GM12878 (cell line): ENCODE results near the gene GMPR2. TPM values are rescaled to one million over a fixed set of nuclear protein-coding genes. Genes with fewer than 3 reads are reported as not detected.

ENCODE experiments used
- ATAC-seq: fragments of 200-7000 bp; cut with Tn5 transposase; 3 replicates; pipeline ENCODE4 v1.9.1; 2020; ENCODE audit warnings: mild to moderate bottlenecking, moderate library complexity
- BruUV-seq: library from RNA; stranded (reverse); fragments of 400-500 nt; replicated peaks from 2 replicates; lab custom pipeline; 2021; lab: Mats Ljungman, UMichigan
- CTCF ChIA-PET: fragments of 300-600 bp; sonication (Branson Sonifier 250); formaldehyde crosslinking; extraction: SDS; loops from one replicate; lab custom pipeline; 2021; ENCODE audit warnings: inconsistent platforms; lab: Yijun Ruan, JAX
- POLR2A ChIA-PET: fragments of 350-600 bp; formaldehyde crosslinking; extraction: SDS; loops from one replicate; lab custom pipeline; 2021; ENCODE audit warnings: inconsistent platforms; lab: Charles Lee
- RAD21 ChIA-PET: fragments of 300-600 bp; sonication (Branson Sonifier 250); formaldehyde crosslinking; loops from one replicate; lab custom pipeline; 2023; ENCODE audit warnings: antibody characterized with exemption; ENCODE audit not compliant: unreplicated experiment; lab: Charles Lee
- SMC1A ChIA-PET: fragments of 300-600 bp; sonication (Branson Sonifier 250); formaldehyde crosslinking; loops from one replicate; lab custom pipeline; 2023; ENCODE audit not compliant: unreplicated experiment, uncharacterized antibody; lab: Charles Lee
- DNase-seq: peaks from one replicate; pipeline ENCODE4 v3.0.0-alpha.2; 2011; ENCODE audit warnings: low read depth, low spot score
- FAIRE-seq: peaks from 3 replicates; lab custom pipeline; 2011; peaks lifted over from hg19 to GRCh38; lab: Jason Lieb, UNC
- H2AFZ ChIP-seq: 2 replicates; pipeline ENCODE4 v1.6.0; 2011; ENCODE audit warnings: low read depth, low read length, control low read depth; ENCODE audit not compliant: control insufficient read depth
- H3K27ac ChIP-seq: 2 replicates; pipeline ENCODE4 v1.5.1; 2011; ENCODE audit warnings: control low read depth; ENCODE audit not compliant: control insufficient read depth, insufficient read depth
- H3K27me3 ChIP-seq, 2 experiments: replicated peaks in 1 of 2; 2 replicates each; pipeline versions ENCODE4 v1.6.0 to v1.6.1; 2011; ENCODE audit warnings: low read length in 1 of 2; ENCODE audit not compliant: control insufficient read depth in 2 of 2, insufficient read depth in 2 of 2
- H3K36me3 ChIP-seq, 2 experiments: 2 replicates each; pipeline ENCODE4 v1.5.1; 2011; ENCODE audit warnings: low read length in 1 of 2; ENCODE audit not compliant: control insufficient read depth in 2 of 2, insufficient read depth in 2 of 2
- H3K4me1 ChIP-seq: 2 replicates; pipeline ENCODE4 v1.6.1; 2011; ENCODE audit warnings: mild to moderate bottlenecking, low read length, moderate library complexity, mixed read lengths; ENCODE audit not compliant: control insufficient read depth, insufficient read depth
- H3K4me2 ChIP-seq: 2 replicates; pipeline ENCODE4 v1.6.0; 2011; ENCODE audit warnings: control low read depth; ENCODE audit not compliant: control insufficient read depth, insufficient read depth
- H3K4me3 ChIP-seq: fragments of 200-600 bp; sonication (generic); 2 replicates; pipeline ENCODE4 v1.5.1; 2016
- H3K79me2 ChIP-seq: 2 replicates; pipeline ENCODE4 v1.6.0; 2011; ENCODE audit warnings: low read length; ENCODE audit not compliant: control insufficient read depth, insufficient read depth
- H3K9ac ChIP-seq: 2 replicates; pipeline ENCODE4 v1.8.0; 2011; ENCODE audit warnings: low read length, control low read depth, mixed read lengths; ENCODE audit not compliant: control insufficient read depth, insufficient read depth
- H3K9me3 ChIP-seq: replicated peaks from 3 replicates; pipeline ENCODE4 v1.5.1; 2011; ENCODE audit warnings: mild to moderate bottlenecking, low read length; ENCODE audit not compliant: control insufficient read depth, insufficient read depth
- H4K20me1 ChIP-seq: 2 replicates; pipeline ENCODE4 v1.6.0; 2011; ENCODE audit not compliant: control insufficient read depth, insufficient read depth
- ESRRA ChIP-seq: IDR thresholded peaks from 2 replicates; pipeline ENCODE4 v1.6.1; 2012; ENCODE audit warnings: mild to moderate bottlenecking, low read length, improper control_type of control experiment
- HDAC2 ChIP-seq: fragments of 200-600 bp; sonication (generic); IDR thresholded peaks from 2 replicates; pipeline ENCODE4 v1.6.1; 2017
- LARP7 ChIP-seq: fragments of 450-650 bp; IDR thresholded peaks from 2 replicates; pipeline ENCODE4 v1.6.1; 2017; ENCODE audit warnings: mild to moderate bottlenecking
- MEF2B ChIP-seq: fragments of 450-650 bp; IDR thresholded peaks from 2 replicates; pipeline ENCODE4 v1.6.1; 2018; ENCODE audit warnings: mild to moderate bottlenecking, moderate library complexity; ENCODE audit not compliant: partially characterized antibody, poor library complexity, severe bottlenecking
- MTA3 ChIP-seq: IDR thresholded peaks from 2 replicates; pipeline ENCODE4 v1.6.1; 2012; ENCODE audit warnings: low read length, inconsistent platforms, borderline replicate concordance
- MYC ChIP-seq: IDR thresholded peaks from 2 replicates; pipeline ENCODE4 v1.6.1; 2011; ENCODE audit warnings: mild to moderate bottlenecking, low read length, moderate library complexity, inconsistent platforms; ENCODE audit not compliant: insufficient read depth, insufficient replicate concordance, insufficient read length, severe bottlenecking
- RAD21 ChIP-seq: IDR thresholded peaks from 2 replicates; pipeline ENCODE4 v1.6.1; 2011; ENCODE audit warnings: mild to moderate bottlenecking, low read depth, low read length, moderate library complexity; ENCODE audit not compliant: insufficient read depth
- SUZ12 ChIP-seq: fragments of 200-600 bp; sonication (generic); IDR thresholded peaks from one replicate; pipeline ENCODE4 v1.6.1; 2018; ENCODE audit warnings: antibody characterized with exemption, mild to moderate bottlenecking; ENCODE audit not compliant: unreplicated experiment
- WGBS: methylation state at CpG from one replicate; pipeline ENCODE4 v1.1.6; 2016; ENCODE audit warnings: low lambda C conversion rate; ENCODE audit not compliant: insufficient replicate concordance, insufficient coverage; ENCODE audit errors: missing lambda C conversion rate; 5-methylcytosine and 5-hydroxymethylcytosine counted together
- in situ Hi-C: fragments of 300-500 bp; cut with MboI; formaldehyde crosslinking; loops from 9 replicates; pipeline ENCODE4 v1.14.3; 2018; ENCODE audit warnings: mixed read lengths
- intact Hi-C: fragments of 100-400 bp; cut with micrococcal nuclease; formaldehyde crosslinking; loops from one replicate; pipeline ENCODE4 v1.14.2; 2022; ENCODE audit not compliant: unreplicated experiment
- polyA plus RNA-seq, 11 experiments: library from polyadenylated mRNA; depleted of rRNA in 4 of 11; unstranded in 6 of 11; stranded (reverse) in 5 of 11; fragments of >200 nt; fragmentation: Nextera tagmentation in 4 of 11; fragmentation: Illumina TruSeq in 1 of 11; extraction: Ambion mirVana in 4 of 11; extraction: Trizol in 1 of 11; gene quantifications; 1 replicate in 1 of 11; 2 replicates in 10 of 11; pipeline versions ENCODE4 v1.2.1 to v1.2.3, GENCODE V29; 2011 to 2016; ENCODE audit warnings: inconsistent platforms in 2 of 11, missing spikeins in 2 of 11, low read depth in 1 of 11
- total RNA-seq, 4 experiments: library from RNA; depleted of rRNA in 3 of 4; stranded (reverse); fragments of >200 nt in 3 of 4; fragmentation: Illumina TruSeq in 1 of 4; extraction: Trizol in 1 of 4; gene quantifications; 2 replicates each; pipeline versions ENCODE4 v1.2.1 to v1.2.3, GENCODE V29; 2013 to 2021
- TF ChIP-seq, protein P1 (sequence below): IDR thresholded peaks from 2 replicates; pipeline ENCODE4 v1.6.1; 2011; ENCODE audit warnings: borderline replicate concordance, low read depth, mild to moderate bottlenecking, moderate library complexity, mixed read lengths, low read length; ENCODE audit not compliant: insufficient read depth; ENCODE audit errors: extremely low read length
- TF ChIP-seq, protein P2 (sequence below): fragments of 450-650 bp; IDR thresholded peaks from 2 replicates; pipeline ENCODE4 v1.6.1; 2017; ENCODE audit warnings: borderline replicate concordance

Gene GMPR2
- total and polyA plus RNA-seq, 10 of the 15 experiments (the other 5 are each of a cell fraction or from before 2014, with no cell fraction given): 55.1 to 80.3 (median 61.5) TPM

DNA sequence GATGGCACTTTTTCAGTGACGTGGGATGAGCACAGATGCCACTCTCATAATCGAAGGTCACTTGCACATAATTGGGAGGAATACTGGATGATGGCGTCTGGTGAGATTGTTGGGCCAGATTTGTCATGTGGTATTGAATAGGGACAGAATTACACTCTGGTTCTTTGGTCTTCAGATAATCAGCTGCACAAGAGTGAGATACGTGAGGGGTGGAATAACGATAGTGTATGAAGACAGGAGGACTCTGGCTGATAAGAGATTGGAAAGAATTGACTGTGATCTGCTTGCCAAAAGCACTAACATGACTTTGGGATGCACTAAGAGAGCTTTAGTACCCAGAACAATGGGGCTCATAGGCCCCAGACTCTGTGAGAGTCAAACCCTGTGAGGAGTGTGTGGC, 45.7 kb downstream of the GMPR2 start:
- CTCF ChIA-PET: interaction anchor here (3.3 to 17.1 kb wide), 4 partner anchors 8 to 33 kb away, joined by 20 to 269 read pairs (median 148); partner anchors contain the start of genes CIDEB, DHRS1, NOP9 and RABGGTA
- FAIRE-seq: no peak
- POLR2A ChIA-PET: interaction anchor here (1.0 to 3.0 kb wide), 5 partner anchors 19 to 153 kb away, joined by 3 to 15 read pairs (median 4); partner anchors contain the start of gene TINF2

More for the DNA sequence above, 45.7 kb downstream of the GMPR2 start:
- no peak overlapping the region for H2AFZ ChIP-seq
- no peak for TF ChIP-seq LARP7
- no peak for TF ChIP-seq SUZ12
- no peak for TF ChIP-seq RAD21
- no peak for TF ChIP-seq MEF2B
- no peak for TF ChIP-seq MTA3
- TF ChIP-seq, protein P1, sequence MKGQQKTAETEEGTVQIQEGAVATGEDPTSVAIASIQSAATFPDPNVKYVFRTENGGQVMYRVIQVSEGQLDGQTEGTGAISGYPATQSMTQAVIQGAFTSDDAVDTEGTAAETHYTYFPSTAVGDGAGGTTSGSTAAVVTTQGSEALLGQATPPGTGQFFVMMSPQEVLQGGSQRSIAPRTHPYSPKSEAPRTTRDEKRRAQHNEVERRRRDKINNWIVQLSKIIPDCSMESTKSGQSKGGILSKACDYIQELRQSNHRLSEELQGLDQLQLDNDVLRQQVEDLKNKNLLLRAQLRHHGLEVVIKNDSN: no peak
- TF ChIP-seq HDAC2: no peak
- TF ChIP-seq, protein P2, sequence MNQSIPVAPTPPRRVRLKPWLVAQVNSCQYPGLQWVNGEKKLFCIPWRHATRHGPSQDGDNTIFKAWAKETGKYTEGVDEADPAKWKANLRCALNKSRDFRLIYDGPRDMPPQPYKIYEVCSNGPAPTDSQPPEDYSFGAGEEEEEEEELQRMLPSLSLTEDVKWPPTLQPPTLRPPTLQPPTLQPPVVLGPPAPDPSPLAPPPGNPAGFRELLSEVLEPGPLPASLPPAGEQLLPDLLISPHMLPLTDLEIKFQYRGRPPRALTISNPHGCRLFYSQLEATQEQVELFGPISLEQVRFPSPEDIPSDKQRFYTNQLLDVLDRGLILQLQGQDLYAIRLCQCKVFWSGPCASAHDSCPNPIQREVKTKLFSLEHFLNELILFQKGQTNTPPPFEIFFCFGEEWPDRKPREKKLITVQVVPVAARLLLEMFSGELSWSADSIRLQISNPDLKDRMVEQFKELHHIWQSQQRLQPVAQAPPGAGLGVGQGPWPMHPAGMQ: no peak
- no peak for TF ChIP-seq MYC
- no peak for TF ChIP-seq ESRRA
- H3K4me3 ChIP-seq: no peak overlapping the region
- H3K27ac ChIP-seq: peak overlapping the region; percentile 53; the same call in 1 of the 2 replicates
- H3K4me2 ChIP-seq: no peak overlapping the region
- H3K4me1 ChIP-seq: peaks cover 49% of the 10 kb centered on the region
- no peaks in the 10 kb centered on the region for H3K27me3 ChIP-seq
- no peaks in the 10 kb centered on the region for H4K20me1 ChIP-seq
- 96% methylated on average over 5 of the region's 5 CpGs for WGBS
- DNase-seq (no peak), ATAC-seq (no peak)
- intact Hi-C loops: no loop called here
- H3K79me2 ChIP-seq: peaks cover 2% of the 10 kb centered on the region; the same call in 1 of the 2 replicates
- no peaks in the 10 kb centered on the region for H3K36me3 ChIP-seq
- no peaks in the 10 kb centered on the region; the same call in 2 of the 3 replicates for H3K9me3 ChIP-seq
- H3K9ac ChIP-seq: no peak overlapping the region
- in situ Hi-C loops: no loop called here
- ChIA-PET RAD21 (interaction anchor here (0.7 to 4.8 kb wide), 4 partner anchors 12 to 35 kb away, joined by 3 to 34 read pairs (median 20); partner anchors contain the start of gene TINF2), SMC1A (interaction anchor here (1.0 to 11.8 kb wide), 4 partner anchors 11 to 36 kb away, joined by 3 to 115 read pairs (median 20); partner anchors contain the start of genes DHRS1, NOP9 and TINF2)
- BruUV-seq: no TSS peak
